CD4-positive, alpha-beta T cell (primary cell): Measurements from ENCODE around the gene ZNF516. TPM values are rescaled to one million over a fixed set of nuclear protein-coding genes. Genes with fewer than 3 reads are reported as not detected.

Experiments
- ATAC-seq: fragments of 200-7000 bp; cut with Tn5 transposase; one replicate; pipeline ENCODE4 v1.10.0; 2022; ENCODE audit warnings: mild to moderate bottlenecking; ENCODE audit not compliant: poor library complexity
- CTCF ChIA-PET: fragments of 350-600 bp; sonication (Branson Sonifier 250); formaldehyde crosslinking; loops from one replicate; lab custom pipeline; 2021; ENCODE audit warnings: antibody characterized with exemption, inconsistent platforms; lab: Charles Lee
- POLR2A ChIA-PET: fragments of 350-600 bp; sonication (Branson Sonifier 250); formaldehyde crosslinking; loops from one replicate; lab custom pipeline; 2021; ENCODE audit warnings: antibody characterized with exemption, inconsistent platforms; lab: Charles Lee
- DNase-seq, 14 experiments: peaks; one replicate each; pipeline ENCODE4 v3.0.0-alpha.2; 2013 to 2020; ENCODE audit warnings: mixed read lengths in 2 of 14
- H3K27ac ChIP-seq, 2 donors: one replicate each; pipeline versions ENCODE4 v1.5.1 to v1.7.0; 2013; ENCODE audit warnings: low read length in 2 of 2, low read depth in 1 of 2, mild to moderate bottlenecking in 1 of 2
- H3K27me3 ChIP-seq, 2 experiments: 1 replicate in 1 of 2; 2 replicates in 1 of 2; pipeline versions ENCODE4 v1.6.1 to v1.7.0; 2013; ENCODE audit warnings: low read length in 2 of 2, control low read depth in 1 of 2, mild to moderate bottlenecking in 1 of 2, moderate library complexity in 1 of 2; ENCODE audit not compliant: insufficient read depth in 2 of 2, control insufficient read depth in 1 of 2
- H3K36me3 ChIP-seq: one replicate; pipeline ENCODE4 v1.6.1; 2013; ENCODE audit warnings: low read length, control low read depth; ENCODE audit not compliant: insufficient read depth
- H3K4me1 ChIP-seq: one replicate; pipeline ENCODE4 v1.6.1; 2013; ENCODE audit warnings: low read length, control low read depth; ENCODE audit not compliant: insufficient read depth
- H3K4me3 ChIP-seq: one replicate; pipeline ENCODE4 v1.5.1; 2013; ENCODE audit warnings: mild to moderate bottlenecking, low read length, moderate library complexity
- H3K9me3 ChIP-seq, 2 experiments: 1 replicate in 1 of 2; 2 replicates in 1 of 2; pipeline versions ENCODE4 v1.6.1 to v1.7.0; 2013; ENCODE audit warnings: low read length in 2 of 2, mild to moderate bottlenecking in 2 of 2, control low read depth in 1 of 2, moderate library complexity in 1 of 2; ENCODE audit not compliant: control insufficient read depth in 1 of 2, insufficient read depth in 1 of 2
- H3K27ac Mint-ChIP-seq: one replicate; pipeline ENCODE4 v1.8.0; 2020; ENCODE audit warnings: mixed read lengths
- H3K27me3 Mint-ChIP-seq: one replicate; pipeline ENCODE4 v1.8.0; 2021; ENCODE audit warnings: mixed read lengths
- H3K36me3 Mint-ChIP-seq: one replicate; pipeline ENCODE4 v1.8.0; 2021; ENCODE audit warnings: low read depth, mixed read lengths
- H3K4me1 Mint-ChIP-seq: one replicate; pipeline ENCODE4 v1.8.0; 2021; ENCODE audit warnings: low read depth, mixed read lengths
- H3K4me3 Mint-ChIP-seq: one replicate; pipeline ENCODE4 v1.8.0; 2020; ENCODE audit warnings: mild to moderate bottlenecking, mixed read lengths
- H3K9me3 Mint-ChIP-seq: one replicate; pipeline ENCODE4 v1.8.0; 2020; ENCODE audit warnings: mixed read lengths
- intact Hi-C, 2 experiments: fragments of 100-400 bp; cut with DNase I in 1 of 2; cut with micrococcal nuclease in 1 of 2; formaldehyde crosslinking; loops; one replicate each; pipeline versions ENCODE4 v1.15.1 to v1.9.0; 2023 to 2025; cut with DNase I, micrococcal nuclease
- total RNA-seq, 174 experiments: library from RNA in 2 of 174; stranded (reverse) in 2 of 174; gene quantifications; one replicate each; pipeline ENCODE4 v1.2.3 and lab custom pipeline; 2021 to 2026
- TF ChIP-seq, protein P1 (sequence below): fragments of 200-600 bp; IDR thresholded peaks from one replicate; pipeline ENCODE4 v1.8.0; 2022; ENCODE audit warnings: antibody characterized with exemption, mild to moderate bottlenecking

The ZNF516 gene
- total RNA-seq, 2 experiments from 2014 or later = 22.4 to 29.3 TPM

GRCh38 chr18:76394780-76395476 is 100.1 kb downstream of the ZNF516 start:
- H3K27me3 ChIP-seq = no peaks in the 10 kb centered on the region
- CTCF ChIA-PET = no interaction called here
- Mint-ChIP-seq H3K9me3 (no peaks in the 10 kb centered on the region), H3K36me3 (no peaks in the 10 kb centered on the region), H3K27ac (no peak overlapping the region), H3K27me3 (no peaks in the 10 kb centered on the region), H3K4me1 (peaks cover 26% of the 10 kb centered on the region), H3K4me3 (no peak overlapping the region)
- no peak overlapping the region for H3K4me3 ChIP-seq
- peaks cover 14% of the 10 kb centered on the region for H3K4me1 ChIP-seq
- POLR2A ChIA-PET = no interaction called here
- ATAC-seq (no peak), DNase-seq (no peak)
- no peaks in the 10 kb centered on the region for H3K36me3 ChIP-seq
- H3K27ac ChIP-seq = no peak overlapping the region
- intact Hi-C loops = loop anchor here in 1 of 2 experiments (5.0 kb wide), 1 partner anchor 407 kb away; no protein-coding TSS in a partner anchor
- no peaks in the 10 kb centered on the region for H3K9me3 ChIP-seq
- TF ChIP-seq, protein P1, sequence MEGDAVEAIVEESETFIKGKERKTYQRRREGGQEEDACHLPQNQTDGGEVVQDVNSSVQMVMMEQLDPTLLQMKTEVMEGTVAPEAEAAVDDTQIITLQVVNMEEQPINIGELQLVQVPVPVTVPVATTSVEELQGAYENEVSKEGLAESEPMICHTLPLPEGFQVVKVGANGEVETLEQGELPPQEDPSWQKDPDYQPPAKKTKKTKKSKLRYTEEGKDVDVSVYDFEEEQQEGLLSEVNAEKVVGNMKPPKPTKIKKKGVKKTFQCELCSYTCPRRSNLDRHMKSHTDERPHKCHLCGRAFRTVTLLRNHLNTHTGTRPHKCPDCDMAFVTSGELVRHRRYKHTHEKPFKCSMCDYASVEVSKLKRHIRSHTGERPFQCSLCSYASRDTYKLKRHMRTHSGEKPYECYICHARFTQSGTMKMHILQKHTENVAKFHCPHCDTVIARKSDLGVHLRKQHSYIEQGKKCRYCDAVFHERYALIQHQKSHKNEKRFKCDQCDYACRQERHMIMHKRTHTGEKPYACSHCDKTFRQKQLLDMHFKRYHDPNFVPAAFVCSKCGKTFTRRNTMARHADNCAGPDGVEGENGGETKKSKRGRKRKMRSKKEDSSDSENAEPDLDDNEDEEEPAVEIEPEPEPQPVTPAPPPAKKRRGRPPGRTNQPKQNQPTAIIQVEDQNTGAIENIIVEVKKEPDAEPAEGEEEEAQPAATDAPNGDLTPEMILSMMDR = no peak

- POLR2A ChIA-PET = no interaction called here
- H3K4me3 Mint-ChIP-seq = no peak overlapping the region
- intact Hi-C loops = no loop called here
- Histone ChIP-seq H3K27me3 (no peaks in the 10 kb centered on the region), H3K9me3 (no peaks in the 10 kb centered on the region), H3K27ac (no peak overlapping the region), H3K4me3 (no peak overlapping the region), H3K36me3 (no peaks in the 10 kb centered on the region), H3K4me1 (peaks cover 12% of the 10 kb centered on the region)
- no peaks in the 10 kb centered on the region for H3K27me3 Mint-ChIP-seq
- CTCF ChIA-PET = no interaction called here
- ATAC-seq (no peak), DNase-seq (no peak)
- peaks cover 37% of the 10 kb centered on the region for H3K4me1 Mint-ChIP-seq
- no peaks in the 10 kb centered on the region for H3K36me3 Mint-ChIP-seq
- no peaks in the 10 kb centered on the region for H3K9me3 Mint-ChIP-seq
- TF ChIP-seq, protein P1 = no peak
- no peak overlapping the region for H3K27ac Mint-ChIP-seq
Observed at GRCh38 chr18:76392349-76392748, 102.7 kb downstream of the ZNF516 start.

DNA sequence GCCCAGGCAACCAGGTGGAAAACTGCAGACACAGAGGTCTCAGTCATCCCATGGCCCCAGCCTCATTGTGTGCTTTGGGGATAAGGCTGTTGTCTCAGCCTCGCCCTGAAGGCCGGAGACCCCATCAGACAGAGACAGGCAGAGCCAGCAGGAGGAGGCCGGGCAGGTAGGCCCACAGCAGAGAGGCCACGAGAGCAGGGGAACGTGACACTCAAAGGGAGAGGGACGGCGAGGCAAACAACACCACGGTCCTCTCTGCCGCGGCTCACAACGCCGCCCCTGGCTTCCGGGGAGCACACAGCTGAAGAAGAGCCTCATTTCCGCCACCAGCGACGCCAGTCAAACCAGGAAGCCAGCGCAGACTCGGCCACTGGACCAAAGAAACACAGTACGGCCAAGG is 103.3 kb downstream of the ZNF516 start:
- TF ChIP-seq, protein P1 = no peak
- Histone ChIP-seq H3K4me3 (no peak overlapping the region), H3K36me3 (no peaks in the 10 kb centered on the region), H3K27ac (no peak overlapping the region), H3K27me3 (no peaks in the 10 kb centered on the region), H3K9me3 (no peaks in the 10 kb centered on the region), H3K4me1 (peaks cover 18% of the 10 kb centered on the region)
- DNase-seq (no peak), ATAC-seq (no peak)
- Mint-ChIP-seq H3K27ac (no peak overlapping the region), H3K4me3 (no peak overlapping the region), H3K4me1 (peaks cover 43% of the 10 kb centered on the region), H3K9me3 (no peaks in the 10 kb centered on the region), H3K36me3 (no peaks in the 10 kb centered on the region), H3K27me3 (no peaks in the 10 kb centered on the region)
- ChIA-PET CTCF (no interaction called here), POLR2A (no interaction called here)
- intact Hi-C loops = no loop called here
